ENCODE measurements around the gene HSD17B12.

DNA sequence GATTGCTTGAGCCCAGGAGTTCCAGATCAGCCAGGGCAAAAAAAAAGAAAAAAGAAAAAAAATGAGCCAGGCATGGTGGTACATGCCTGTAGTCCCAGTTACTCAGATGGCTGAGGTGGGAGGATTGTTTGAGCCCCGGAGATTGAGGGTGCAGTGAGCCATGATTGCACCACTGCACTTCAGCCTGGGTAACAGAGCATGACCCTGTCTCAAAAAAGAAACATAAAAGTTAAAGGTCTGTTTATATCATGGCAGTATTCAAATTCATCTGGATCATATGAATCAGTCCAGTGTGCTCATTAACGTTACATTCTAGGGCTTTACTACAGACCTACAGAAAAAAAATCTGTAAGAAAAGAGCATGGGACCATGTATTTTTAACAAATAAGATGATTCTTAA, 13.9 kb downstream of the HSD17B12 start:
- TF ChIP-seq POLR2AphosphoS5 (IDR thresholded peaks at IDR 0.05; ENCODE audit: low read depth, low read length) (no peak), CTCF (IDR thresholded peaks at IDR 0.05) (no peak), SIN3A (IDR thresholded peaks at IDR 0.05; ENCODE audit: borderline replicate concordance, insufficient read depth, low read depth, low read length) (no peak)

Measured in Panc1 (cell line).